Common myeloid progenitor, CD34-positive (primary cell): Measurements from ENCODE around the gene UBXN10.
A peak's percentile ranks its signal among the peaks of the same experiment; 100 is the strongest.

Experiments
- CTCF ChIA-PET: fragments of 350-600 bp; sonication (Branson Sonifier 250); formaldehyde crosslinking; loops from one replicate; lab custom pipeline; 2021; ENCODE audit warnings: antibody characterized with exemption; lab: Charles Lee
- POLR2A ChIA-PET: fragments of 350-600 bp; sonication (Branson Sonifier 250); formaldehyde crosslinking; loops from one replicate; lab custom pipeline; 2021; ENCODE audit warnings: antibody characterized with exemption; lab: Charles Lee
- DNase-seq, 3 donors: peaks; one replicate each; pipeline versions ENCODE4 v3.0.0 to v3.0.0-alpha.2; 2013
- H3K27ac ChIP-seq, 2 experiments: 1 replicate in 1 of 2; 2 replicates in 1 of 2; pipeline ENCODE4 v1.7.0; 2013; ENCODE audit warnings: inconsistent platforms in 2 of 2, low read length in 2 of 2, mild to moderate bottlenecking in 2 of 2, low read depth in 1 of 2, moderate library complexity in 1 of 2; ENCODE audit not compliant: severe bottlenecking in 2 of 2, insufficient read depth in 1 of 2, poor library complexity in 1 of 2
- H3K27me3 ChIP-seq, 5 experiments: replicated peaks in 2 of 5; 1 replicate in 3 of 5; 2 replicates in 2 of 5; pipeline versions ENCODE4 v1.6.1 to v1.7.0; 2013; ENCODE audit warnings: low read length in 4 of 5, mild to moderate bottlenecking in 2 of 5, moderate library complexity in 2 of 5, inconsistent platforms in 1 of 5; ENCODE audit not compliant: insufficient read depth in 5 of 5, control insufficient read depth in 4 of 5
- H3K36me3 ChIP-seq, 4 experiments: 1 replicate in 2 of 4; 2 replicates in 2 of 4; pipeline versions ENCODE4 v1.6.1 to v1.7.0; 2013; ENCODE audit warnings: low read length in 3 of 4, control low read depth in 1 of 4, mild to moderate bottlenecking in 1 of 4; ENCODE audit not compliant: control insufficient read depth in 4 of 4, insufficient read depth in 4 of 4
- H3K4me1 ChIP-seq, 4 experiments: 1 replicate in 3 of 4; 2 replicates in 1 of 4; pipeline versions ENCODE4 v1.6.1 to v1.7.1; 2013; ENCODE audit warnings: low read length in 3 of 4, mild to moderate bottlenecking in 3 of 4, control low read depth in 1 of 4, inconsistent platforms in 1 of 4, moderate library complexity in 1 of 4; ENCODE audit not compliant: control insufficient read depth in 4 of 4, insufficient read depth in 4 of 4; ENCODE audit errors: control extremely low read depth in 1 of 4
- H3K4me3 ChIP-seq, 7 experiments: 1 replicate in 4 of 7; 2 replicates in 3 of 7; pipeline versions ENCODE4 v1.5.1 to v1.7.0; 2013; ENCODE audit warnings: mild to moderate bottlenecking in 7 of 7, low read length in 6 of 7, moderate library complexity in 6 of 7, inconsistent platforms in 2 of 7, low read depth in 2 of 7, control low read depth in 1 of 7; ENCODE audit not compliant: insufficient read depth in 4 of 7, control insufficient read depth in 1 of 7; ENCODE audit errors: extremely low read depth in 1 of 7
- H3K9me3 ChIP-seq, 5 experiments: 1 replicate in 4 of 5; 2 replicates in 1 of 5; pipeline versions ENCODE4 v1.6.1 to v1.7.1; 2013; ENCODE audit warnings: low read length in 4 of 5, mild to moderate bottlenecking in 2 of 5, inconsistent platforms in 1 of 5, low read depth in 1 of 5, moderate library complexity in 1 of 5; ENCODE audit not compliant: control insufficient read depth in 4 of 5, insufficient read depth in 2 of 5; ENCODE audit errors: control extremely low read depth in 1 of 5
- WGBS: methylation state at CpG from one replicate; pipeline ENCODE4 v1.1.5; 2013; ENCODE audit not compliant: insufficient coverage; 5-methylcytosine and 5-hydroxymethylcytosine counted together

UBXN10 gene

GRCh38 chr1:20152599-20152930 lies 33.3 kb upstream of the UBXN10 start:
- H3K27ac ChIP-seq: no peak overlapping the region

GRCh38 chr1:20153000-20153418 lies 32.9 kb upstream of the UBXN10 start:
- POLR2A ChIA-PET: interaction anchor here (1.1 kb wide), 1 partner anchor 232 kb away, joined by 4 read pairs; no protein-coding TSS in a partner anchor
- Histone ChIP-seq H3K9me3 (peaks cover 0 to 7% (median 3%) of the 10 kb centered on the region in 5 experiments), H3K27ac (no peak overlapping the region), H3K4me3 (no peak overlapping the region), H3K27me3 (peaks cover 0 to 7% (median 0%) of the 10 kb centered on the region in 5 experiments), H3K4me1 (peaks cover 0 to 24% (median 13%) of the 10 kb centered on the region in 4 experiments), H3K36me3 (no peaks in the 10 kb centered on the region)
- DNase-seq: peak in 2 of 3 donors; percentile 55 to 72
- WGBS: 51% methylated on average over 6 of the region's 6 CpGs
- CTCF ChIA-PET: interaction anchor here (0.6 to 2.7 kb wide), 10 partner anchors 9 to 341 kb away, joined by 3 to 11 read pairs (median 6); no protein-coding TSS in a partner anchor

More at GRCh38 chr1:20152599-20152930, 33.3 kb upstream of the UBXN10 start:
- DNase-seq: no peak
- peaks cover 0 to 5% (median 0%) of the 10 kb centered on the region in 5 experiments for H3K9me3 ChIP-seq
- peaks cover 0 to 24% (median 13%) of the 10 kb centered on the region in 4 experiments for H3K4me1 ChIP-seq
- peaks cover 0 to 7% (median 0%) of the 10 kb centered on the region in 5 experiments for H3K27me3 ChIP-seq
- ChIA-PET CTCF (interaction anchor here (0.6 to 2.7 kb wide), 13 partner anchors 9 to 342 kb away, joined by 3 to 11 read pairs (median 4); no protein-coding TSS in a partner anchor), POLR2A (interaction anchor here (1.1 kb wide), 1 partner anchor 232 kb away, joined by 4 read pairs; no protein-coding TSS in a partner anchor)
- H3K36me3 ChIP-seq: no peaks in the 10 kb centered on the region
- peak overlapping the region in 1 of 7 experiments; percentile 57 for H3K4me3 ChIP-seq
- 50% methylated on average over 2 of the region's 7 CpGs for WGBS

- ChIA-PET CTCF (interaction anchor here (0.7 to 2.7 kb wide), 5 partner anchors 9 to 235 kb away, joined by 3 to 9 read pairs (median 8); no protein-coding TSS in a partner anchor), POLR2A (no interaction called here)
- Histone ChIP-seq H3K4me1 (peaks cover 0 to 24% (median 13%) of the 10 kb centered on the region in 4 experiments), H3K36me3 (no peaks in the 10 kb centered on the region), H3K9me3 (peaks cover 0 to 20% (median 10%) of the 10 kb centered on the region in 5 experiments), H3K27ac (no peak overlapping the region), H3K4me3 (no peak overlapping the region), H3K27me3 (peaks cover 0 to 7% (median 0%) of the 10 kb centered on the region in 5 experiments)
- WGBS: 93% methylated on average over 15 of the region's 18 CpGs
- DNase-seq: no peak
These were observed 31.5 kb upstream of the UBXN10 start for GRCh38 chr1:20154301-20154831.

- Histone ChIP-seq H3K4me1 (peaks cover 0 to 8% (median 0%) of the 10 kb centered on the region in 4 experiments), H3K9me3 (peaks cover 2 to 50% (median 34%) of the 10 kb centered on the region in 5 experiments), H3K4me3 (no peak overlapping the region), H3K27me3 (peaks cover 0 to 3% (median 0%) of the 10 kb centered on the region in 5 experiments), H3K36me3 (no peaks in the 10 kb centered on the region), H3K27ac (no peak overlapping the region)
- ChIA-PET POLR2A (no interaction called here), CTCF (interaction anchor here (1.0 kb wide), 2 partner anchors 10 to 57 kb away, joined by 3 read pairs; no protein-coding TSS in a partner anchor)
- no peak for DNase-seq
- 95% methylated on average over 3 of the region's 7 CpGs for WGBS
These were observed 27.4 kb upstream of the UBXN10 start for GRCh38 chr1:20158358-20159070.

GRCh38 chr1:20160034-20160433 lies 25.9 kb upstream of the UBXN10 start:
- Histone ChIP-seq H3K4me1 (no peaks in the 10 kb centered on the region), H3K36me3 (no peaks in the 10 kb centered on the region), H3K4me3 (no peak overlapping the region), H3K9me3 (peaks cover 2 to 59% (median 39%) of the 10 kb centered on the region in 5 experiments), H3K27ac (no peak overlapping the region), H3K27me3 (peaks cover 0 to 4% (median 0%) of the 10 kb centered on the region in 5 experiments)
- peak in 2 of 3 donors; percentile 37 to 44 for DNase-seq
- ChIA-PET POLR2A (no interaction called here), CTCF (no interaction called here)
- WGBS: no CpG with 5 or more reads among the region's 1 CpG

GRCh38 chr1:20164694-20165202 lies 21.1 kb upstream of the UBXN10 start:
- DNase-seq: no peak
- Histone ChIP-seq H3K4me1 (no peaks in the 10 kb centered on the region), H3K4me3 (no peak overlapping the region), H3K27ac (no peak overlapping the region), H3K27me3 (peaks cover 0 to 9% (median 0%) of the 10 kb centered on the region in 5 experiments), H3K9me3 (peaks cover 2 to 41% (median 31%) of the 10 kb centered on the region in 5 experiments), H3K36me3 (no peaks in the 10 kb centered on the region)
- ChIA-PET POLR2A (no interaction called here), CTCF (interaction anchor here (0.5 to 1.5 kb wide), 3 partner anchors 24 to 200 kb away, joined by 3 to 5 read pairs (median 3); no protein-coding TSS in a partner anchor)
- 69% methylated on average over 15 of the region's 15 CpGs for WGBS
